ENCODE measurements around the gene HADHA.
"Not testable (repeated sequence)": the region's sequence is repeated elsewhere in the genome, so short reads cannot be mapped to it uniquely, and the experiment has no call there.

HADHA gene

GRCh38 chr2:26244309-26245230 lies at the start of gene HADHA, which contains the start of gene HADHB:
HADHA (minus strand) TSS chr2:26244632; CDS start chr2:26244596, 36 bp downstream.
HADHB (plus strand) TSS chr2:26244939; CDS start chr2:26254255, 9,316 bp downstream.
- peak; percentile 97 for DNase-seq

- DNase-seq = no peak
Measured at GRCh38 chr2:26292646-26293045, 48.2 kb upstream of the HADHA start.

- DNase-seq = no peak
Measured at GRCh38 chr2:26290001-26290400, 45.6 kb upstream of the HADHA start.

- DNase-seq = no peak
Measured at GRCh38 chr2:26285931-26286330, 41.5 kb upstream of the HADHA start.

GRCh38 chr2:26284132-26284531 lies 39.7 kb upstream of the HADHA start:
- DNase-seq = no peak

- no peak for DNase-seq
Measured at GRCh38 chr2:26283606-26284005, 39.2 kb upstream of the HADHA start.

GRCh38 chr2:26281226-26281625 lies 36.8 kb upstream of the HADHA start:
- no peak for DNase-seq

- no peak for DNase-seq
Measured at GRCh38 chr2:26279886-26280285, 35.5 kb upstream of the HADHA start.

- no peak for DNase-seq
Measured at GRCh38 chr2:26276484-26277227, 32.2 kb upstream of the HADHA start.

- no peak for DNase-seq
Measured at GRCh38 chr2:26274058-26274613, 29.7 kb upstream of the HADHA start.

- DNase-seq = no peak
Measured at GRCh38 chr2:26273501-26273900, 29.1 kb upstream of the HADHA start.

GRCh38 chr2:26270373-26270772 lies 25.9 kb upstream of the HADHA start:
- DNase-seq = no peak

- DNase-seq = no peak
Measured at GRCh38 chr2:26269571-26270158, 25.2 kb upstream of the HADHA start.

GRCh38 chr2:26268670-26269385 lies 24.4 kb upstream of the HADHA start:
- not testable (repeated sequence) for DNase-seq

- DNase-seq = no peak
Measured at GRCh38 chr2:26268213-26268612, 23.8 kb upstream of the HADHA start.

- not testable (repeated sequence) for DNase-seq
Measured at GRCh38 chr2:26258836-26259235, 14.4 kb upstream of the HADHA start.

- DNase-seq = no peak
Measured at GRCh38 chr2:26255759-26256384, 11.4 kb upstream of the HADHA start.

GRCh38 chr2:26251893-26252292 lies 7.5 kb upstream of the HADHA start:
- DNase-seq = no peak

GRCh38 chr2:26249625-26250024 lies 5.2 kb upstream of the HADHA start:
- no peak for DNase-seq

- DNase-seq = no peak
Measured at GRCh38 chr2:26246818-26247217, 2.4 kb upstream of the HADHA start.

GRCh38 chr2:26245810-26246209 lies 1.4 kb upstream of the HADHA start:
- no peak for DNase-seq

- no peak for DNase-seq
Measured at GRCh38 chr2:26245231-26245732, 850 bp upstream of the HADHA start.

Data from activated CD8-positive, alpha-beta memory T cell treated with anti-CD3 and anti-CD28 coated beads for 24 hours (primary cell).